ENCODE data around the gene VWA1. TPM values are rescaled to one million over a fixed set of nuclear protein-coding genes. Genes with fewer than 3 reads are reported as not detected.

Gene VWA1
- total RNA-seq, 1 experiment from 2014 or later = 56.6 TPM

- BruUV-seq (replicated peaks) = no TSS peak
- CTCF ChIA-PET = no interaction called here
- intact Hi-C loops (cut with micrococcal nuclease; ENCODE audit: unreplicated experiment) = no loop called here
Measured at GRCh38 chr1:1490633-1491230, 55.2 kb downstream of the VWA1 start.

GRCh38 chr1:1491601-1492000, 56.1 kb downstream of the VWA1 start:
- Histone ChIP-seq H3K4me3 (no peak overlapping the region), H3K27me3 (ENCODE audit: insufficient read depth, low read depth) (no peaks in the 10 kb centered on the region), H3K36me3 (ENCODE audit: low read depth) (peaks cover 19% of the 10 kb centered on the region), H3K27ac (no peak overlapping the region), H4K20me1 (ENCODE audit: insufficient read depth) (peaks cover 3% of the 10 kb centered on the region; the same call in 1 of the 2 replicates), H3K9me3 (ENCODE audit: insufficient read depth, low read depth) (no peaks in the 10 kb centered on the region), H2AFZ (no peak overlapping the region), H3K4me2 (no peak overlapping the region), H3K9me2 (ENCODE audit: insufficient read depth) (no peaks in the 10 kb centered on the region), H3F3A (ENCODE audit: insufficient read depth, low read depth) (peaks cover 16% of the 10 kb centered on the region), H3K79me2 (ENCODE audit: low read depth) (no peaks in the 10 kb centered on the region), H3K4me1 (replicated peaks; ENCODE audit: insufficient read depth) (no peaks in the 10 kb centered on the region)
- CTCF ChIA-PET = no interaction called here
- no TSS peak for BruUV-seq (replicated peaks)
- DNase-seq = no peak
- intact Hi-C loops (cut with micrococcal nuclease; ENCODE audit: unreplicated experiment) = no loop called here
- POLR2A ChIA-PET (ENCODE audit: unreplicated experiment) = no interaction called here
- TF ChIP-seq CTCF (conservative IDR thresholded peaks at IDR 0.05) (no peak), EZH2 (IDR thresholded peaks at IDR 0.05; ENCODE audit: low read depth) (no peak)

More at GRCh38 chr1:1490633-1491230, 55.2 kb downstream of the VWA1 start:
- H3F3A ChIP-seq (ENCODE audit: insufficient read depth, low read depth) = peaks cover 16% of the 10 kb centered on the region
- H3K27ac ChIP-seq = no peak overlapping the region
- H4K20me1 ChIP-seq (ENCODE audit: insufficient read depth) = peaks cover 3% of the 10 kb centered on the region; the same call in 1 of the 2 replicates
- no peak overlapping the region for H3K4me3 ChIP-seq
- no peaks in the 10 kb centered on the region for H3K9me3 ChIP-seq (ENCODE audit: insufficient read depth, low read depth)
- no peaks in the 10 kb centered on the region for H3K9me2 ChIP-seq (ENCODE audit: insufficient read depth)
- H2AFZ ChIP-seq = no peak overlapping the region
- H3K4me2 ChIP-seq = no peak overlapping the region
- TF ChIP-seq CTCF (conservative IDR thresholded peaks at IDR 0.05) = no peak
- TF ChIP-seq EZH2 (IDR thresholded peaks at IDR 0.05; ENCODE audit: low read depth) = no peak
- POLR2A ChIA-PET (ENCODE audit: unreplicated experiment) = no interaction called here
- H3K79me2 ChIP-seq (ENCODE audit: low read depth) = no peaks in the 10 kb centered on the region
- H3K36me3 ChIP-seq (ENCODE audit: low read depth) = peaks cover 19% of the 10 kb centered on the region
- H3K4me1 ChIP-seq (replicated peaks; ENCODE audit: insufficient read depth) = no peaks in the 10 kb centered on the region
- H3K27me3 ChIP-seq (ENCODE audit: insufficient read depth, low read depth) = no peaks in the 10 kb centered on the region
- DNase-seq = no peak

Other genes with a start within 250 kb of the VWA1 start
- gene TNFRSF18, start 229.1 kb upstream of the VWA1 start, total RNA-seq (2021) = 6.9 and 14.1 TPM in 2 replicates
- 0.20 and 0.38 TPM in 2 replicates for gene TNFRSF4, start 221.5 kb upstream of the VWA1 start, total RNA-seq (2021)
- gene SDF4, start 203.7 kb upstream of the VWA1 start, total RNA-seq (2021) = 133 and 139 TPM in 2 replicates
- gene B3GALT6, start 203.5 kb upstream of the VWA1 start, total RNA-seq (2021) = 16.2 and 20.8 TPM in 2 replicates
- 5.2 and 11.8 TPM in 2 replicates for gene C1QTNF12, start 189.0 kb upstream of the VWA1 start, total RNA-seq (2021)
- gene UBE2J2, start 161.8 kb upstream of the VWA1 start, total RNA-seq (2021) = 54.2 and 55.0 TPM in 2 replicates
- 4.2 and 4.3 TPM in 2 replicates for gene SCNN1D, start 155.3 kb upstream of the VWA1 start, total RNA-seq (2021)
- gene ACAP3, start 127.8 kb upstream of the VWA1 start, total RNA-seq (2021) = 53.5 and 54.8 TPM in 2 replicates
- 18.0 and 18.9 TPM in 2 replicates for gene PUSL1, start 127.1 kb upstream of the VWA1 start, total RNA-seq (2021)
- gene INTS11, start 111.0 kb upstream of the VWA1 start, total RNA-seq (2021) = 130 and 150 TPM in 2 replicates
- 33.7 and 37.0 TPM in 2 replicates for gene CPTP, start 110.9 kb upstream of the VWA1 start, total RNA-seq (2021)
- 0.57 and 1.2 TPM in 2 replicates for gene TAS1R3, start 104.4 kb upstream of the VWA1 start, total RNA-seq (2021)
- 95.8 and 98.4 TPM in 2 replicates for gene DVL1, start 86.3 kb upstream of the VWA1 start, total RNA-seq (2021)
- 0.55 and 0.80 TPM in 2 replicates for gene MXRA8, start 77.1 kb upstream of the VWA1 start, total RNA-seq (2021)
- gene AURKAIP1, start 60.5 kb upstream of the VWA1 start, total RNA-seq (2021) = 164 and 210 TPM in 2 replicates
- gene CCNL2, start 36.4 kb upstream of the VWA1 start, total RNA-seq (2021) = 162 and 183 TPM in 2 replicates
- gene MRPL20, start 28.4 kb upstream of the VWA1 start, total RNA-seq (2021) = 90.5 and 90.8 TPM in 2 replicates
- gene ANKRD65, start 14.4 kb upstream of the VWA1 start, total RNA-seq (2021) = 14.7 and 18.9 TPM in 2 replicates
- 4.0 and 4.2 TPM in 2 replicates for gene ATAD3C, start 14.0 kb downstream of the VWA1 start, total RNA-seq (2021)
- gene ATAD3B, start 36.1 kb downstream of the VWA1 start, total RNA-seq (2021) = 28.5 and 32.8 TPM in 2 replicates
- 36.6 and 43.6 TPM in 2 replicates for gene ATAD3A, start 76.5 kb downstream of the VWA1 start, total RNA-seq (2021)
- gene TMEM240, start 104.9 kb downstream of the VWA1 start, total RNA-seq (2021) = 4.4 and 8.3 TPM in 2 replicates
- gene SSU72, start 139.2 kb downstream of the VWA1 start, total RNA-seq (2021) = 139 and 145 TPM in 2 replicates
- 5.4 and 7.8 TPM in 2 replicates for gene FNDC10, start 164.4 kb downstream of the VWA1 start, total RNA-seq (2021)
- 75.0 and 92.8 TPM in 2 replicates for gene MIB2, start 179.8 kb downstream of the VWA1 start, total RNA-seq (2021)
- gene MMP23B, start 196.5 kb downstream of the VWA1 start, total RNA-seq (2021) = 4.6 and 4.9 TPM in 2 replicates
- gene CDK11B, start 223.3 kb downstream of the VWA1 start, total RNA-seq (2021) = 21.2 and 22.5 TPM in 2 replicates